ENCODE results near the gene DUSP5.
"Not testable (repeated sequence)": the region's sequence is repeated elsewhere in the genome, so short reads cannot be mapped to it uniquely, and the experiment has no call there.

DNA sequence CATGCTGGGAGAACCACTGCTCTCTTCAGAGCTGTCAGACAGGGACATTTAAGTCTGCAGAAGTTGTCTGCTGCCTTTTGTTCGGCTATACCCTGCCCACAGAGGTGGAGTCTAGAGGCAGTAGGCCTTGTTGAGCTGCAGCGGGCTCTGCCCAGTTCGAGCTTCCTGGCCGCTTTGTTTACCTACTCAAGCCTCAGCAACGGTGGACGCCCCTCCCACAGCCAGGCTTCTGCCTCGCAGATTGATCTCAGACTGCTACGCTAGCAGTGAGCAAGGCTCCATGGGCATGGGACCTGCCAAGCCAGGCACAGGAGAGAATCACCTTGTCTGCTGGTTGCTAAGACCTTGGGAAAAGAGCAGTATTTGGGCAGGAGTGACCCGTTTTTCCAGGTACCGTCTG is 27.2 kb upstream of the DUSP5 start:
- TF ChIP-seq, protein P1, sequence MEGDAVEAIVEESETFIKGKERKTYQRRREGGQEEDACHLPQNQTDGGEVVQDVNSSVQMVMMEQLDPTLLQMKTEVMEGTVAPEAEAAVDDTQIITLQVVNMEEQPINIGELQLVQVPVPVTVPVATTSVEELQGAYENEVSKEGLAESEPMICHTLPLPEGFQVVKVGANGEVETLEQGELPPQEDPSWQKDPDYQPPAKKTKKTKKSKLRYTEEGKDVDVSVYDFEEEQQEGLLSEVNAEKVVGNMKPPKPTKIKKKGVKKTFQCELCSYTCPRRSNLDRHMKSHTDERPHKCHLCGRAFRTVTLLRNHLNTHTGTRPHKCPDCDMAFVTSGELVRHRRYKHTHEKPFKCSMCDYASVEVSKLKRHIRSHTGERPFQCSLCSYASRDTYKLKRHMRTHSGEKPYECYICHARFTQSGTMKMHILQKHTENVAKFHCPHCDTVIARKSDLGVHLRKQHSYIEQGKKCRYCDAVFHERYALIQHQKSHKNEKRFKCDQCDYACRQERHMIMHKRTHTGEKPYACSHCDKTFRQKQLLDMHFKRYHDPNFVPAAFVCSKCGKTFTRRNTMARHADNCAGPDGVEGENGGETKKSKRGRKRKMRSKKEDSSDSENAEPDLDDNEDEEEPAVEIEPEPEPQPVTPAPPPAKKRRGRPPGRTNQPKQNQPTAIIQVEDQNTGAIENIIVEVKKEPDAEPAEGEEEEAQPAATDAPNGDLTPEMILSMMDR (IDR thresholded peaks at IDR 0.05; ENCODE audit: low read length): not testable (repeated sequence)
- TF ChIP-seq EZH2 (optimal IDR thresholded peaks at IDR 0.05; ENCODE audit: low read depth, low read length): not testable (repeated sequence)
